ENCODE results near the gene FCSK.

The FCSK gene

GRCh38 chr16:70490261-70490660 lies 35.9 kb downstream of the FCSK start:
- no peaks in the 10 kb centered on the region for H3K27me3 ChIP-seq (replicated peaks; ENCODE audit: control insufficient read depth, insufficient read depth, low read length)
- H3K9me3 ChIP-seq (ENCODE audit: control insufficient read depth, low read length), result no peaks in the 10 kb centered on the region
- no peak overlapping the region for H3K4me3 ChIP-seq (ENCODE audit: low read length)
- no peak overlapping the region for H3K9ac ChIP-seq (ENCODE audit: low read length)
- H3K4me1 ChIP-seq (ENCODE audit: control insufficient read depth, insufficient read depth, low read length), result peaks cover 6% of the 10 kb centered on the region
- H3K36me3 ChIP-seq (ENCODE audit: control insufficient read depth, insufficient read depth, low read length, severe bottlenecking), result peaks cover 30% of the 10 kb centered on the region
- no peak for DNase-seq (ENCODE audit: low read depth)

- no peak for DNase-seq (ENCODE audit: low read depth)
- H3K9ac ChIP-seq (ENCODE audit: low read length), result no peak overlapping the region
- peaks cover 3% of the 10 kb centered on the region for H3K4me1 ChIP-seq (ENCODE audit: control insufficient read depth, insufficient read depth, low read length)
- H3K27me3 ChIP-seq (replicated peaks; ENCODE audit: control insufficient read depth, insufficient read depth, low read length), result no peaks in the 10 kb centered on the region
- no peak overlapping the region for H3K4me3 ChIP-seq (ENCODE audit: low read length)
- H3K9me3 ChIP-seq (ENCODE audit: control insufficient read depth, low read length), result no peaks in the 10 kb centered on the region
- peaks cover 56% of the 10 kb centered on the region for H3K36me3 ChIP-seq (ENCODE audit: control insufficient read depth, insufficient read depth, low read length, severe bottlenecking)
Observed at GRCh38 chr16:70493802-70494201, 39.4 kb downstream of the FCSK start.

GRCh38 chr16:70494202-70494770 lies 39.9 kb downstream of the FCSK start:
- Histone ChIP-seq H3K9ac (ENCODE audit: low read length) (no peak overlapping the region), H3K4me3 (ENCODE audit: low read length) (no peak overlapping the region), H3K27me3 (replicated peaks; ENCODE audit: control insufficient read depth, insufficient read depth, low read length) (no peaks in the 10 kb centered on the region), H3K4me1 (ENCODE audit: control insufficient read depth, insufficient read depth, low read length) (no peaks in the 10 kb centered on the region), H3K9me3 (ENCODE audit: control insufficient read depth, low read length) (no peaks in the 10 kb centered on the region), H3K36me3 (ENCODE audit: control insufficient read depth, insufficient read depth, low read length, severe bottlenecking) (peaks cover 60% of the 10 kb centered on the region)
- no peak for DNase-seq (ENCODE audit: low read depth)

GRCh38 chr16:70494777-70495176 lies 40.4 kb downstream of the FCSK start:
- no peak for DNase-seq (ENCODE audit: low read depth)
- no peaks in the 10 kb centered on the region for H3K9me3 ChIP-seq (ENCODE audit: control insufficient read depth, low read length)
- no peak overlapping the region for H3K4me3 ChIP-seq (ENCODE audit: low read length)
- no peaks in the 10 kb centered on the region for H3K4me1 ChIP-seq (ENCODE audit: control insufficient read depth, insufficient read depth, low read length)
- no peaks in the 10 kb centered on the region for H3K27me3 ChIP-seq (replicated peaks; ENCODE audit: control insufficient read depth, insufficient read depth, low read length)
- no peak overlapping the region for H3K9ac ChIP-seq (ENCODE audit: low read length)
- H3K36me3 ChIP-seq (ENCODE audit: control insufficient read depth, insufficient read depth, low read length, severe bottlenecking), result peaks cover 58% of the 10 kb centered on the region

GRCh38 chr16:70495425-70496182 lies 41.2 kb downstream of the FCSK start:
- Histone ChIP-seq H3K27me3 (replicated peaks; ENCODE audit: control insufficient read depth, insufficient read depth, low read length) (no peaks in the 10 kb centered on the region), H3K4me3 (ENCODE audit: low read length) (no peak overlapping the region), H3K9ac (ENCODE audit: low read length) (no peak overlapping the region), H3K4me1 (ENCODE audit: control insufficient read depth, insufficient read depth, low read length) (no peaks in the 10 kb centered on the region), H3K9me3 (ENCODE audit: control insufficient read depth, low read length) (no peaks in the 10 kb centered on the region), H3K36me3 (ENCODE audit: control insufficient read depth, insufficient read depth, low read length, severe bottlenecking) (peaks cover 58% of the 10 kb centered on the region)
- DNase-seq (ENCODE audit: low read depth), result no peak

GRCh38 chr16:70496513-70496912 lies 42.1 kb downstream of the FCSK start:
- no peaks in the 10 kb centered on the region for H3K4me1 ChIP-seq (ENCODE audit: control insufficient read depth, insufficient read depth, low read length)
- no peak overlapping the region for H3K9ac ChIP-seq (ENCODE audit: low read length)
- peaks cover 63% of the 10 kb centered on the region for H3K36me3 ChIP-seq (ENCODE audit: control insufficient read depth, insufficient read depth, low read length, severe bottlenecking)
- no peaks in the 10 kb centered on the region for H3K27me3 ChIP-seq (replicated peaks; ENCODE audit: control insufficient read depth, insufficient read depth, low read length)
- H3K4me3 ChIP-seq (ENCODE audit: low read length), result no peak overlapping the region
- DNase-seq (ENCODE audit: low read depth), result no peak
- no peaks in the 10 kb centered on the region for H3K9me3 ChIP-seq (ENCODE audit: control insufficient read depth, low read length)

GRCh38 chr16:70508752-70509151 lies 54.4 kb downstream of the FCSK start:
- Histone ChIP-seq H3K9ac (ENCODE audit: low read length) (no peak overlapping the region), H3K9me3 (ENCODE audit: control insufficient read depth, low read length) (no peaks in the 10 kb centered on the region), H3K36me3 (ENCODE audit: control insufficient read depth, insufficient read depth, low read length, severe bottlenecking) (peaks cover 64% of the 10 kb centered on the region), H3K27me3 (replicated peaks; ENCODE audit: control insufficient read depth, insufficient read depth, low read length) (no peaks in the 10 kb centered on the region), H3K4me1 (ENCODE audit: control insufficient read depth, insufficient read depth, low read length) (no peaks in the 10 kb centered on the region), H3K4me3 (ENCODE audit: low read length) (no peak overlapping the region)
- no peak for DNase-seq (ENCODE audit: low read depth)

GRCh38 chr16:70510216-70510615 lies 55.8 kb downstream of the FCSK start:
- Histone ChIP-seq H3K27me3 (replicated peaks; ENCODE audit: control insufficient read depth, insufficient read depth, low read length) (no peaks in the 10 kb centered on the region), H3K36me3 (ENCODE audit: control insufficient read depth, insufficient read depth, low read length, severe bottlenecking) (peaks cover 73% of the 10 kb centered on the region), H3K9me3 (ENCODE audit: control insufficient read depth, low read length) (no peaks in the 10 kb centered on the region), H3K4me1 (ENCODE audit: control insufficient read depth, insufficient read depth, low read length) (no peaks in the 10 kb centered on the region), H3K9ac (ENCODE audit: low read length) (no peak overlapping the region), H3K4me3 (ENCODE audit: low read length) (no peak overlapping the region)
- no peak for DNase-seq (ENCODE audit: low read depth)

GRCh38 chr16:70511833-70512232 lies 57.4 kb downstream of the FCSK start:
- Histone ChIP-seq H3K27me3 (replicated peaks; ENCODE audit: control insufficient read depth, insufficient read depth, low read length) (no peaks in the 10 kb centered on the region), H3K4me1 (ENCODE audit: control insufficient read depth, insufficient read depth, low read length) (no peaks in the 10 kb centered on the region), H3K36me3 (ENCODE audit: control insufficient read depth, insufficient read depth, low read length, severe bottlenecking) (peaks cover 87% of the 10 kb centered on the region), H3K9ac (ENCODE audit: low read length) (no peak overlapping the region), H3K9me3 (ENCODE audit: control insufficient read depth, low read length) (no peaks in the 10 kb centered on the region), H3K4me3 (ENCODE audit: low read length) (no peak overlapping the region)
- DNase-seq (ENCODE audit: low read depth), result no peak

- Histone ChIP-seq H3K9me3 (ENCODE audit: control insufficient read depth, low read length) (no peaks in the 10 kb centered on the region), H3K36me3 (ENCODE audit: control insufficient read depth, insufficient read depth, low read length, severe bottlenecking) (peaks cover 88% of the 10 kb centered on the region), H3K4me1 (ENCODE audit: control insufficient read depth, insufficient read depth, low read length) (no peaks in the 10 kb centered on the region), H3K27me3 (replicated peaks; ENCODE audit: control insufficient read depth, insufficient read depth, low read length) (no peaks in the 10 kb centered on the region), H3K9ac (ENCODE audit: low read length) (no peak overlapping the region), H3K4me3 (ENCODE audit: low read length) (no peak overlapping the region)
- no peak for DNase-seq (ENCODE audit: low read depth)
Observed at GRCh38 chr16:70512456-70512855, 58.1 kb downstream of the FCSK start.

GRCh38 chr16:70520612-70521297 lies 66.4 kb downstream of the FCSK start:
- peak; percentile 58 for DNase-seq (ENCODE audit: low read depth)
- peaks cover 26% of the 10 kb centered on the region for H3K4me1 ChIP-seq (ENCODE audit: control insufficient read depth, insufficient read depth, low read length)
- H3K4me3 ChIP-seq (ENCODE audit: low read length), result no peak overlapping the region
- no peaks in the 10 kb centered on the region for H3K9me3 ChIP-seq (ENCODE audit: control insufficient read depth, low read length)
- peaks cover 25% of the 10 kb centered on the region for H3K36me3 ChIP-seq (ENCODE audit: control insufficient read depth, insufficient read depth, low read length, severe bottlenecking)
- H3K9ac ChIP-seq (ENCODE audit: low read length), result no peak overlapping the region
- H3K27me3 ChIP-seq (replicated peaks; ENCODE audit: control insufficient read depth, insufficient read depth, low read length), result no peaks in the 10 kb centered on the region
